ENCODE measurements around the gene DAPK1.

DAPK1 gene

DNA sequence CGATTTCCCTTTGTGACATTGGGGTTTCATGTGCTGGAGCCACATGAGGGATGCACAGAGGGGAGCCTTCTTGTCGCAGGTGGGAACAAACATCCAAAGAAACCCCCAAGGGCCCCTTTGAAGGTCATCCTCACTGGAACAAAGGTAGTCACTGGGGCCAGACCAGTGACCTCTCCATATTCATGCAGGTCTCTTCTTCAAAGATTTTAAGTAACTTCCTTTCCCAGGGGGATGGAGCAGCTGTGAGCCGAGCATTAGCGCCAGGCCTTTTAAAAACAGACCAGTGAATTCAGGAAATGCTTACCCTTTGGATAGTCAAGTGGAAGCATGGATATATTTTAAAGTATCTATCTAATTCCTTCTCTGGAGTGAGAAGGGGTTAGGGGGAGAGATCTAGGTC lies 33.0 kb downstream of the DAPK1 start:
- TF ChIP-seq, protein P1, sequence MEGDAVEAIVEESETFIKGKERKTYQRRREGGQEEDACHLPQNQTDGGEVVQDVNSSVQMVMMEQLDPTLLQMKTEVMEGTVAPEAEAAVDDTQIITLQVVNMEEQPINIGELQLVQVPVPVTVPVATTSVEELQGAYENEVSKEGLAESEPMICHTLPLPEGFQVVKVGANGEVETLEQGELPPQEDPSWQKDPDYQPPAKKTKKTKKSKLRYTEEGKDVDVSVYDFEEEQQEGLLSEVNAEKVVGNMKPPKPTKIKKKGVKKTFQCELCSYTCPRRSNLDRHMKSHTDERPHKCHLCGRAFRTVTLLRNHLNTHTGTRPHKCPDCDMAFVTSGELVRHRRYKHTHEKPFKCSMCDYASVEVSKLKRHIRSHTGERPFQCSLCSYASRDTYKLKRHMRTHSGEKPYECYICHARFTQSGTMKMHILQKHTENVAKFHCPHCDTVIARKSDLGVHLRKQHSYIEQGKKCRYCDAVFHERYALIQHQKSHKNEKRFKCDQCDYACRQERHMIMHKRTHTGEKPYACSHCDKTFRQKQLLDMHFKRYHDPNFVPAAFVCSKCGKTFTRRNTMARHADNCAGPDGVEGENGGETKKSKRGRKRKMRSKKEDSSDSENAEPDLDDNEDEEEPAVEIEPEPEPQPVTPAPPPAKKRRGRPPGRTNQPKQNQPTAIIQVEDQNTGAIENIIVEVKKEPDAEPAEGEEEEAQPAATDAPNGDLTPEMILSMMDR (IDR thresholded peaks at IDR 0.05) = no peak

DNA sequence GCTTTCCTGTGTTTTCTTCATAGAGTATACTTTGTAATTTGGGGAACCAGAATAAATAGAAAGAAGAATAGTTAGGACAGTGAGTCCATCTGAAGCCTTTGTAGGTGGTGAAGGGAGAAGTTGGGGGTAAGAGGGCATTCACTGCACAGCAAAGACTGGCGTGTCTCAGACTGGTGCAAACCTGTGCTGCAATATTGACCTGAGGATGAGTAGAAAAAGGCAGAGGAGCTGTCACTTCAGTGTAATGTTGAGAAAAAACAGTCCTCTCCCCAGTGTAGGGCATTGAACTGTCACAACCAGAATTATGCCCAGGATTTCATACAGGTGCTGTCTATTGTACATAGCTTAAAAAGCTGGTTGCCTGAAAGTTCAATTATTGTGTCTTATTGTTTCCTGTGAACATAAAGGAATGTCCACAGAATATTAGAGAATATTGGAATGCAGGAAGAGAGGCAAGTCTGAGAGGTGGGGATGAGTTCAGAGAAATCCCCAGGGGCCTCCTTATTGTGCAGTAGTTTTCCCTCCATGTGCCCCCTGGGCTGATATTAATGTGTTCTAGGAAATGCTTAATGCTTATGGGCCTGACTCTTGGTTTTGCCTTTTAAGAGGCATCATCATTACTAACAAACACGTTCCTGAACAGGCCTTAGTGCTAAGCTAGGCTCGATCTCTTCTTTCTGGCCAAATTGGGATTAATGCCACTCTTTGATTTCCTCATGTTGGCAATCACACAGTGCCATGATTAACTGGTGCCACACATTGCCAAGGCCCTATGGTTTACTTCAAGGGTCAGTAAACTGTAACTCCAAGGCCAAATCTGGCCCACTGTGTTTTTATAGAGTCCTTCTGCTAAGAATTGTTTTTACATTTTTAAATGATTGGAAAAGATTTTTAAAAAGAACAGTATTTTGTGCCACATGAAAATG lies 34.0 kb downstream of the DAPK1 start:
- TF ChIP-seq, protein P1 (IDR thresholded peaks at IDR 0.05) = no peak

DNA sequence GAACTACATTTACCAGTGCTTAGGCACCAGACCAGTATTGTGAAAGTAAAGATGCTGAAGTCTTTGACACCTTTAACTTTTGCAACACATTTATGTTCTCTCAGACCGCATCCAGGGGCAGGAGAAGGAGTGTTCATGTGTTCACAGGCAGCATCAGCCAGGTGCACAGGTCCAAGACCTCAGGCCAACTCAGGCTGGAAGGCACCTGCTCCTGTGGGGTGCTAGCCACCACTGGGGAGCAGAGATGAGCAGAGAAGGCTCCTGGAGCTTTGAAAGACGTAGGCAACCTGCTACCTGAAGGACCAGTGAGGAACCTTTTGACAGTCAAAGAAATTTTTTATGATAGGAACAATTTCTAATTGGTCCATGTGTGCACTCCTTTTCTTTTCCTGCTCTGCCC lies 35.6 kb downstream of the DAPK1 start:
- TF ChIP-seq, protein P1 (IDR thresholded peaks at IDR 0.05) = no peak

DNA sequence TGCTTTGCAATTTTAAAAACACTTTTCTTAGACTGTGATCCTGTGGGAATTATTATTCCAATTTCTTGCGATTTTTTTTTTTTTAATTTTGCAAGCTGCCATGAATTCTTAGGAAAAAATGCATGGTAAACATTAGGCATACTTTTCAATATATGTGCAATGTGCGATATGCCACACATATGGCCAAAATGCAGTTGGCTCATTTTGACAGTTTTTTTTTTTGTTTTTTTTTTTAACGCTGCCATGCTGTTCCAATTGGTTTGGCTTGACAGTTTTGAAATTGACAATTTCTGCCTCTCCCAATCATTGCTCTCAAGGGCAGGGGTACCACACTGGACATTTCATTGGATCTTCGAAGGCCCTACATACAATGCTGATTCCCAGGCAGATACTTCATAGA lies 36.4 kb downstream of the DAPK1 start:
- TF ChIP-seq, protein P1 (IDR thresholded peaks at IDR 0.05) = no peak

DNA sequence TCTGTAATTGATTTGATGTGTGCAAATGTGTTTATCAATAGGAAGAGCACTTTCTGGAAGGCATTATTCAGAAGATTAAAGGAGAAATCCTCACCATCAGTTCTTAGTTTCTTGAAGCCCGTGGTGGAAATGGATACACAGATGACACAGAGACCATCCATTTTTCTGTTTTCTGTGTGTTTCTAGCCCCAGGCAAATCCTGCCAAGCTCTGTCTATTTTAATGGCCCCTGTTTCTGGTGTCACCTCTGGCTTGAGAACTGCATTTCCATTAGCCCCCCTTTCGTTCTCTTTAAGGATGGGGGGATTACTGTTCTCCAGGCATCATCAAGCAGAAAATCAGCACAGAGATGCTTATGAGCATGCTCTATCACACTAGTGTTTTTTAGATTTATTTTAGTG lies 37.3 kb downstream of the DAPK1 start:
- TF ChIP-seq, protein P1 (IDR thresholded peaks at IDR 0.05) = no peak

DNA sequence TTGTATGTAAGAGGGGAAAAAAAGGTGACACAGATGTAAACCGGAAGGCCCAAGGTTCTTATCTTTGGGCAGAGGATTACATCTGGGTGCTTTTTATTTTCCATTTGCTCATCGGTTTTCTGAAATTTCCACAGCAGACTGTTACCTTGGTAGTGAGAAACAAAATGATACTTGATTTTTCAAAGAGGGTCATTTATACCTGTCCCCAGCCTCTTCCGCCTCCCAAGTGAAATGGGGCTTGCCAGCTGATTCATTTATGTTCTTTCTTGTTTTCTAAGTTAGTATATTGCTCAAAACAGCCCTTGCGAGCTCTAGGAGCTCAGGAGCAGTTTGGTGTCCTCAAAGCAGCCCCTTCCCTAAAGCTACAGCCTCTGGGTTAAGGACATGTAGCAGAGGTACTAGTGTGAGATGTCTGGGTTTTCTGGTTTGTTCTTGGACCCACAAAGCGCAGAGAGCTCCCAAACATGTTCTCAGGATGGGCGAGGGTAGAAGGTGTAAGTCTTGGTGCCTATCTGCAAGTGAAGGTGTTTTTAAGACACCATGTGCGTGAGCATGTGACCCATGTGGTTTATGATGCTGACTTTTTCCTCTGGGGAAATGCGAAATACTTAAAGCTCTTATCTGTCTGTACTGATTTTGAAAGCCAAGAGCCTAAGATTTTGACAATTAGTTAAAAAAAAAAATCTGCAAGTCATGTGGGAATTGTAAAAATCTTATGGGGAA lies 38.3 kb downstream of the DAPK1 start:
- TF ChIP-seq, protein P1 (IDR thresholded peaks at IDR 0.05) = no peak

DNA sequence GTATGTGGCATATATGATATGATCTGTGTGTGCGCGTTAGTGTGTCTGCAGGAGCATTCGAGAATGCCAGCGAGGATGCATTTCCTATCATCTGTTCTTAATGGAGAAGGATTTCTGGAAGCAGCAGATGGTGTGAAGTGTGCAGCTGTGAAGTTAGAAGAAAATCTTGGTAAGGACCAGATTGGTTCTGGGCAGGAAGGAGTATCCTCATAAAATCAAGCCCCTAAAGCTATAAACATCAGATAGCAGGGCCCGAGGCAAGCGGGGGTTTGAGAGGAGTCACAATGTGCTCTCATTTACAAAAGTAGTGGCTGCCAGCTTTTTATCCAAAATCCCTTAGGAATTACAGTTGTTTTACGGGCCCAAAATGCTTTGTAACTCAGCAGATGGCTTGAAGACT lies 40.0 kb downstream of the DAPK1 start:
- TF ChIP-seq, protein P1 (IDR thresholded peaks at IDR 0.05) = no peak

All from LNCAP (cell line).